C4-2B (cell line): ENCODE data around the gene FNDC8.
"Not testable (repeated sequence)": the region's sequence is repeated elsewhere in the genome, so short reads cannot be mapped to it uniquely, and the experiment has no call there.

Experiments
- H3K27ac ChIP-seq: fragments of 450-650 bp; 2 replicates; pipeline ENCODE4 v1.5.1; 2017
- ZFX ChIP-seq: fragments of 450-650 bp; IDR thresholded peaks from 2 replicates; pipeline ENCODE4 v1.6.1; 2017
- TF ChIP-seq, protein P1 (sequence below): fragments of 450-650 bp; conservative IDR thresholded peaks from 2 replicates; pipeline ENCODE4 v1.5.1; 2017; ENCODE audit warnings: mild to moderate bottlenecking

The FNDC8 gene

DNA sequence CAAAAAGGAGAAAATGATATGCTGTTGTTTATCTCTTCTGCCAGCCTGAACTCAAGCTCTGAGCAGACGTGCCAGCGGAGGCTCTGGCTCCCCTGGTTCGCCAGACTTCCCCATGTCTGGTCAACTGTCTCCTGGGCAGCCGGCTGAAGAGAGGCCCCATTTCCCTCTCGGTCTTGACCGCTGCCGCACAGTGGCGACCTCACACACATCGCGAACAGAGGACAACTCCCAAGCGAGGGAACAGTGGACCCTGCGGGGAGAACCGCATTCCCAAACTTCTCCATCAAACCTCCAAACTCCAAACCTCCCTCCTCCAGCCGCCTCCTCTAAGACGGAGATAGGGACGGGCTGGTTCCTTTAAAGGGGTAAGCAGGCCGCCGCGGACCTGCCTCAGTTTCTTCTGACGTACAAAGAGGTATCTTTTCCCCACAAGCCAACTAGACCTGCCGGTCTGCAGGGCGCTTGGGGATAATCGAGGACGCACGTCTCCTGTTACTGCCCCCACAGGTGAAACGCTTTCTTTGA lies 33.0 kb upstream of the FNDC8 start:
- H3K27ac ChIP-seq: peak overlapping the region; percentile 96
- TF ChIP-seq ZFX: no peak
- TF ChIP-seq, protein P1, sequence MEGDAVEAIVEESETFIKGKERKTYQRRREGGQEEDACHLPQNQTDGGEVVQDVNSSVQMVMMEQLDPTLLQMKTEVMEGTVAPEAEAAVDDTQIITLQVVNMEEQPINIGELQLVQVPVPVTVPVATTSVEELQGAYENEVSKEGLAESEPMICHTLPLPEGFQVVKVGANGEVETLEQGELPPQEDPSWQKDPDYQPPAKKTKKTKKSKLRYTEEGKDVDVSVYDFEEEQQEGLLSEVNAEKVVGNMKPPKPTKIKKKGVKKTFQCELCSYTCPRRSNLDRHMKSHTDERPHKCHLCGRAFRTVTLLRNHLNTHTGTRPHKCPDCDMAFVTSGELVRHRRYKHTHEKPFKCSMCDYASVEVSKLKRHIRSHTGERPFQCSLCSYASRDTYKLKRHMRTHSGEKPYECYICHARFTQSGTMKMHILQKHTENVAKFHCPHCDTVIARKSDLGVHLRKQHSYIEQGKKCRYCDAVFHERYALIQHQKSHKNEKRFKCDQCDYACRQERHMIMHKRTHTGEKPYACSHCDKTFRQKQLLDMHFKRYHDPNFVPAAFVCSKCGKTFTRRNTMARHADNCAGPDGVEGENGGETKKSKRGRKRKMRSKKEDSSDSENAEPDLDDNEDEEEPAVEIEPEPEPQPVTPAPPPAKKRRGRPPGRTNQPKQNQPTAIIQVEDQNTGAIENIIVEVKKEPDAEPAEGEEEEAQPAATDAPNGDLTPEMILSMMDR: no peak

DNA sequence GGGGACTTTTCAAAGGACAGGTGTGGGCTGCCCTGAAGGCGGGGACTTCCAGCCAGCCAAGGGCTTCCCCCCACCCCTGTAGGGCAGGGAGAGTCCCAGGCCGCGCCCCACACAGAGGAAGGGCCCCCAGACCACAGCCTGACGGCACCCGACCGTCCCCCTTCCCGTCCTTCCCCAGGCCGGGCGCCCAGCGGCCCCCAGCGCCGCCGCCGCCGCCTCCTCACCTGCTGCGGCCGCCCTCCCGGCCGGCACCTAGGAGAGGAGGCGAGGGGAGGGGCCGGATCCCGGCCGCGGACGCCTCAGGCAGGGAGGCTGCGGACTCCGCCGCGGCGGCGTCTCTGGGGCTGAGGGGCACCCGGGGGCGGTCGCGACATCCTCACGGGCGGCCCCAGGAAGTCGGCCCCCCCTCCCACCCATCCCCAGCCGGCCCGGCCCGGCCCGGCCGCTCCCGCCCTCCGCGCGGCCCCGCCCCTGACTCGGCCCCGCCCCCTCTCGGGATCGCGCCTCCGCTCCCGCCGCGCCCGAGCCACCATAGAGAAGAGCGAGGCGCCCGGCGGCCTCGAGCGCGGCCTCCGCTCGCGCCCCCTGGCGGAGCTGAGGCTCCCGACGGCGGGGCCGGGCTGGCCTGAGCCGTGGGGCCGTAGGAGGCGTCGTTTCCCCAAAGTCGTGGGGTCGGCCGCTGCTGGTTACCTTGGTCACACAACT lies 32.4 kb upstream of the FNDC8 start:
- peak; percentile 44 for TF ChIP-seq ZFX
- TF ChIP-seq, protein P1: peak; percentile 94
- peak overlapping the region; percentile 96 for H3K27ac ChIP-seq

GRCh38 chr17:35089586-35090296 lies 31.7 kb upstream of the FNDC8 start:
- peak overlapping the region; percentile 96 for H3K27ac ChIP-seq
- TF ChIP-seq, protein P1: peak; percentile 80
- no peak for TF ChIP-seq ZFX

DNA sequence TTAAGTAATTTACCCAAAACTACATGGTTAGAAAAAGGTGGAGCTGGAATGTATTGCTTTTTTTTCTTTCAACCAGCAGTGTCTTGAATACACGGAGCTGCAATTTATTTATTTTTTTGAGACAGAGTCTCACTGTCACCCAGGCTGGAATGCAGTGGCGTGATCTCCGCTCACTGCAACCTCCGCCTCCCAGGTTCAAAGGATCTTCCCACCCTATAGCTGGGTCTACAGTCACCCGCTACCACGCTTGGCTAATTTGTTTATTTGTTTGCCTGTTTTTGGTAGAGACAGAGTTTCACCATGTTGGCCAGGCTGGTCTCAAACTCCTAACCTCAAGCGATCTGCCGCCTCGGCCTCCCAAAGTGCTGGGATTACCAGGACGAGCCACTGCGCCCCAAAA lies 30.7 kb upstream of the FNDC8 start:
- not testable (repeated sequence) for H3K27ac ChIP-seq

DNA sequence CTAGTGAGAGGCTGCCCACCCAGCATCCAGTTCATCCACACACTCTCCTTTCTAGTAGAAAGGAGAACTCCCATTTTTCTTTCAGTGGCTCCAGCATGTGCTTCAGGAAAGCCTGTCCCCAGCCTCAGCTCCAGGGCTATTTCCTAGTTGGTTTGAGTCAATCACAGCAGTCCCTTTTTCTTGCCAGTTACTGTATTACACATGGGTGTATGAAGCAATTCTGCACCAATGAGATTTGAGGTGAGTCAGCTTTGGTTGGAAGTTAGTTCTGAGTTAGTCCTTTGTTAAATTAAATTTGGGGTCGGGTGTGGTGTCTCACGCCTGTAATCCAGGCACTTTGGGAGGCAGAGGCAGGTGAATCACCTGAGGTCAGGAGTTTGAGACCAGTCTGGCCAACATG lies 26.5 kb upstream of the FNDC8 start:
- TF ChIP-seq ZFX: no peak
- TF ChIP-seq, protein P1: no peak
- H3K27ac ChIP-seq: no peak overlapping the region

DNA sequence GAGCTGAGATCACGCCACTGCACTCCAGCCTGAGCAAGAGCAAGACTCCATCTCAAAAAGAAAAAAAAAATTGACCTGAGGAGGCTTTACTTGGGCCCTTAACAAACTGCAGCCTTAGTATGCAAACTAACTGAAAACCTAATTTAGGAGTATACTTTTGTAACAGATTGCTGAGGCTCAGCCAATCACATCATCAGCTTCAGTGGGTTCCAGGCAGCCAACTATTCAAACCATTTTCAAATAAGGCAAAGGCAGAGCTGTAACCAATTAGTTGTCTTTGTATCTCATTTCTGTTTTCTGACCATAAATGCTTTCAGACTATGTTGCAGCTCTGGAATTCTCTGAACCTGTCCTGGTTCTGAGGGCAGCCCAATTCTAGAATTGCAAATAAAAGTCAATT lies 25.7 kb upstream of the FNDC8 start:
- no peak overlapping the region for H3K27ac ChIP-seq
- TF ChIP-seq, protein P1: no peak
- no peak for TF ChIP-seq ZFX

GRCh38 chr17:35097776-35098175 lies 23.6 kb upstream of the FNDC8 start:
- H3K27ac ChIP-seq: no peak overlapping the region

More at GRCh38 chr17:35097776-35098175, 23.6 kb upstream of the FNDC8 start:
- no peak for TF ChIP-seq ZFX
- TF ChIP-seq, protein P1: no peak
